A549 (cell line): ENCODE data around the gene VSIG8. TPM values are rescaled to one million over a fixed set of nuclear protein-coding genes. Genes with fewer than 3 reads are reported as not detected.

ENCODE experiments used
- ATAC-seq, 2 experiments: fragments of 200-7000 bp in 1 of 2; fragments of >200 bp in 1 of 2; cut with Nextera tagmentation in 1 of 2; cut with Tn5 transposase in 1 of 2; 3 replicates each; pipeline versions ENCODE4 v1.8.0 to v1.9.1; 2018 to 2020; ENCODE audit warnings: mild to moderate bottlenecking in 1 of 2, moderate library complexity in 1 of 2
- CTCF ChIA-PET: fragments of 300-600 bp; sonication (Branson Sonifier 250); formaldehyde crosslinking; extraction: SDS; loops from one replicate; lab custom pipeline; 2021; ENCODE audit warnings: antibody characterized with exemption, inconsistent platforms; lab: Yijun Ruan, JAX
- POLR2A ChIA-PET: fragments of 350-600 bp; formaldehyde crosslinking; extraction: SDS; loops from one replicate; lab custom pipeline; 2021; ENCODE audit warnings: antibody characterized with exemption, inconsistent platforms; lab: Yijun Ruan, JAX
- DNase-seq, 2 experiments: peaks; one replicate each; pipeline versions ENCODE4 v3.0.0 to v3.0.0-alpha.2; 2011 to 2016; ENCODE audit warnings: low read depth in 1 of 2, low spot score in 1 of 2
- FAIRE-seq: peaks from 2 replicates; lab custom pipeline; 2011; peaks lifted over from hg19 to GRCh38; lab: Jason Lieb, UNC
- H3K27ac ChIP-seq, 2 experiments: fragments of >200 bp; sonication (Bioruptor Twin); formaldehyde crosslinking; 3 replicates each; pipeline ENCODE4 v1.5.1; 2016 to 2017
- H3K4me1 ChIP-seq: fragments of >200 bp; sonication (Bioruptor Twin); formaldehyde crosslinking; 3 replicates; pipeline ENCODE4 v1.6.1; 2016
- H3K4me2 ChIP-seq: fragments of >200 bp; sonication (Bioruptor Twin); formaldehyde crosslinking; 3 replicates; pipeline ENCODE4 v1.6.1; 2016
- H3K4me3 ChIP-seq: fragments of >200 bp; sonication (Bioruptor Twin); formaldehyde crosslinking; 3 replicates; pipeline ENCODE4 v1.5.1; 2016
- H3K9me3 ChIP-seq: fragments of >200 bp; sonication (Bioruptor Twin); formaldehyde crosslinking; 3 replicates; pipeline ENCODE4 v1.6.1; 2016
- ATOH8 ChIP-seq: fragments of 250-450 bp; sonication (Bioruptor Pico); IDR thresholded peaks from 2 replicates; pipeline ENCODE4 v1.5.0; 2020; ENCODE audit warnings: low read depth, mild to moderate bottlenecking, moderate library complexity
- CBX2 ChIP-seq: fragments of 200-600 bp; sonication (generic); IDR thresholded peaks from 2 replicates; pipeline ENCODE4 v1.6.1; 2016; ENCODE audit warnings: low read depth, mild to moderate bottlenecking, borderline replicate concordance
- CEBPB ChIP-seq, 2 experiments: fragments of >200 bp in 1 of 2; sonication (Bioruptor Twin) in 1 of 2; formaldehyde crosslinking in 1 of 2; IDR thresholded peaks; 2 replicates each; pipeline ENCODE4 v1.6.1; 2012 to 2016
- CTCF ChIP-seq: fragments of >200 bp; sonication (Bioruptor Twin); formaldehyde crosslinking; IDR thresholded peaks from 3 replicates; pipeline ENCODE4 v1.5.1; 2016
- EHMT2 ChIP-seq: fragments of 200-600 bp; sonication (generic); IDR thresholded peaks from 2 replicates; pipeline ENCODE4 v1.6.1; 2016; ENCODE audit warnings: antibody characterized with exemption, low read depth, mild to moderate bottlenecking, moderate library complexity
- EP300 ChIP-seq, 2 experiments: fragments of >200 bp; sonication (Bioruptor Twin); formaldehyde crosslinking; IDR thresholded peaks; 2 replicates in 1 of 2; 3 replicates in 1 of 2; pipeline ENCODE4 v1.6.1; 2016 to 2017
- FOSB ChIP-seq: fragments of 250-450 bp; sonication (Bioruptor Pico); IDR thresholded peaks from 2 replicates; pipeline ENCODE4 v1.5.0; 2020; ENCODE audit warnings: mild to moderate bottlenecking, moderate library complexity
- FOSL2 ChIP-seq, 2 experiments: fragments of 450-650 bp in 1 of 2; fragments of >200 bp in 1 of 2; sonication (Bioruptor Twin) in 1 of 2; formaldehyde crosslinking; IDR thresholded peaks; 2 replicates each; pipeline versions ENCODE4 v1.5.0 to v1.6.1; 2016 to 2020; ENCODE audit warnings: mild to moderate bottlenecking in 1 of 2, moderate library complexity in 1 of 2
- HEYL ChIP-seq: fragments of 250-450 bp; sonication (Bioruptor Pico); IDR thresholded peaks from 2 replicates; pipeline ENCODE4 v1.8.0; 2021; ENCODE audit warnings: mild to moderate bottlenecking, moderate library complexity
- HOXB5 ChIP-seq: fragments of 250-450 bp; sonication (Bioruptor Pico); IDR thresholded peaks from 2 replicates; pipeline ENCODE4 v1.5.0; 2020; ENCODE audit warnings: mild to moderate bottlenecking, moderate library complexity
- JUNB ChIP-seq: fragments of >200 bp; sonication (Bioruptor Twin); formaldehyde crosslinking; IDR thresholded peaks from 2 replicates; pipeline ENCODE4 v1.6.1; 2016
- KDM1A ChIP-seq: fragments of 200-600 bp; sonication (generic); IDR thresholded peaks from 2 replicates; pipeline ENCODE4 v1.6.1; 2016; ENCODE audit warnings: low read depth, mild to moderate bottlenecking
- MAZ ChIP-seq: fragments of 150-350 bp; IDR thresholded peaks from 2 replicates; pipeline ENCODE4 v1.6.1; 2014; ENCODE audit warnings: antibody characterized with exemption, low read depth, low read length, borderline replicate concordance
- MYC ChIP-seq: IDR thresholded peaks from 2 replicates; pipeline ENCODE4 v1.6.1; 2012; ENCODE audit warnings: mild to moderate bottlenecking, inconsistent platforms, low read length, improper control_type of control experiment, borderline replicate concordance
- PBX3 ChIP-seq: IDR thresholded peaks from 2 replicates; pipeline ENCODE4 v1.6.1; 2012
- RARB ChIP-seq: fragments of 250-450 bp; sonication (Bioruptor Pico); IDR thresholded peaks from 2 replicates; pipeline ENCODE4 v1.8.0; 2021; ENCODE audit warnings: mild to moderate bottlenecking, moderate library complexity
- RCOR1 ChIP-seq: fragments of 150-350 bp; IDR thresholded peaks from 2 replicates; pipeline ENCODE4 v1.6.1; 2014; ENCODE audit warnings: antibody characterized with exemption, low read length, low read depth
- REST ChIP-seq: fragments of 200-600 bp; sonication (generic); IDR thresholded peaks from 2 replicates; pipeline ENCODE4 v1.6.1; 2016; ENCODE audit warnings: antibody characterized with exemption, mild to moderate bottlenecking, moderate library complexity
- SMC3 ChIP-seq: fragments of >200 bp; sonication (Bioruptor Twin); formaldehyde crosslinking; IDR thresholded peaks from 3 replicates; pipeline ENCODE4 v1.6.1; 2018; ENCODE audit warnings: inconsistent platforms
- TP53 ChIP-seq: fragments of 250-450 bp; sonication (Bioruptor Pico); IDR thresholded peaks from 2 replicates; pipeline ENCODE4 v1.5.0; 2021; ENCODE audit warnings: mild to moderate bottlenecking, moderate library complexity
- ZC3H11A ChIP-seq: fragments of 450-650 bp; IDR thresholded peaks from 2 replicates; pipeline ENCODE4 v1.6.1; 2014; ENCODE audit warnings: antibody characterized with exemption, mild to moderate bottlenecking
- ZFP36 ChIP-seq: fragments of 450-650 bp; IDR thresholded peaks from 2 replicates; pipeline ENCODE4 v1.6.1; 2014; ENCODE audit warnings: borderline replicate concordance; ENCODE audit not compliant: partially characterized antibody
- ZNF302 ChIP-seq: fragments of 250-450 bp; sonication (Bioruptor Pico); IDR thresholded peaks from 2 replicates; pipeline ENCODE4 v1.9.0; 2021; ENCODE audit warnings: inconsistent platforms, mild to moderate bottlenecking, moderate library complexity
- WGBS: methylation state at CpG from one replicate; pipeline ENCODE4 v1.1.6; 2017; ENCODE audit errors: missing lambda C conversion rate; 5-methylcytosine and 5-hydroxymethylcytosine counted together
- polyA plus RNA-seq, 4 experiments: library from polyadenylated mRNA; depleted of rRNA in 3 of 4; stranded (reverse); fragments of >200 nt; fragmentation: RNase III in 1 of 4; extraction: RNeasy Plus Mini Kit Qiagen cat#74134 plus additional on column Dnase treatment in 1 of 4; gene quantifications; 2 replicates in 3 of 4; 3 replicates in 1 of 4; pipeline ENCODE4 v1.2.3, GENCODE V29; 2011 to 2017

Gene VSIG8
- polyA plus RNA-seq, 2 of the 4 experiments (the other 2 are of a cell fraction) = 0.04 to 0.09 TPM

GRCh38 chr1:159902541-159902940, 40.1 kb upstream of the VSIG8 start:
- H3K4me3 ChIP-seq = no peak overlapping the region
- TF ChIP-seq ZFP36 (no peak), HOXB5 (CRISPR knock-in tag) (no peak), FOSB (CRISPR knock-in tag) (no peak), FOSL2 (IDR thresholded peaks at IDR 0.05) (no peak), FOSL2 (CRISPR knock-in tag; IDR thresholded peaks at IDR 0.05) (no peak), RCOR1 (no peak)
- WGBS = 99% methylated on average over 3 of the region's 3 CpGs
- no peak overlapping the region for H3K4me2 ChIP-seq
- ChIA-PET POLR2A (interaction anchor here (0.7 kb wide), 1 partner anchor 15 kb away, joined by 3 read pairs; no protein-coding TSS in a partner anchor), CTCF (interaction anchor here (1.3 to 4.0 kb wide), 4 partner anchors 9 to 105 kb away, joined by 3 to 34 read pairs (median 7); no protein-coding TSS in a partner anchor)
- no peaks in the 10 kb centered on the region for H3K9me3 ChIP-seq
- FAIRE-seq (no peak), DNase-seq (no peak), ATAC-seq (no peak)
- H3K4me1 ChIP-seq = no peaks in the 10 kb centered on the region
- no peak overlapping the region for H3K27ac ChIP-seq

GRCh38 chr1:159900755-159901360, 38.4 kb upstream of the VSIG8 start:
- POLR2A ChIA-PET = no interaction called here
- ATAC-seq (no peak), FAIRE-seq (no peak), DNase-seq (no peak)
- 90% methylated on average over 2 of the region's 2 CpGs for WGBS
- no peak overlapping the region for H3K27ac ChIP-seq
- H3K4me3 ChIP-seq = no peak overlapping the region
- no peak for TF ChIP-seq ZNF302 (CRISPR knock-in tag)
- TF ChIP-seq CTCF = no peak
- no peak for TF ChIP-seq EP300 (IDR thresholded peaks at IDR 0.05)
- TF ChIP-seq KDM1A = no peak
- no peak for TF ChIP-seq JUNB
- no peak for TF ChIP-seq PBX3
- no peak for TF ChIP-seq SMC3
- TF ChIP-seq MYC = no peak
- no peak for TF ChIP-seq RARB (CRISPR knock-in tag)
- no peak for TF ChIP-seq TP53 (CRISPR knock-in tag)
- TF ChIP-seq, all 56 proteins: peak for 0
- CTCF ChIA-PET = interaction anchor here (1.2 to 2.1 kb wide), 5 partner anchors 9 to 739 kb away, joined by 3 to 12 read pairs (median 7); no protein-coding TSS in a partner anchor
- H3K9me3 ChIP-seq = no peaks in the 10 kb centered on the region
- H3K4me2 ChIP-seq = no peak overlapping the region
- H3K4me1 ChIP-seq = no peaks in the 10 kb centered on the region

GRCh38 chr1:159900086-159900680, 37.7 kb upstream of the VSIG8 start, which contains the start of gene CFAP45:
CFAP45 (minus strand) TSS chr1:159900165; CDS start chr1:159900098, 67 bp downstream.
- DNase-seq (peak in 1 of 2 experiments; percentile 59), ATAC-seq (peak; percentile 60 to 80), FAIRE-seq (no peak)
- H3K27ac ChIP-seq = peak within 1 kb of the TSS in 1 of 2 experiments; percentile 13; a peak in 1 of 6 replicates
- CTCF ChIA-PET = interaction anchor here (1.2 to 2.1 kb wide), 5 partner anchors 8 to 739 kb away, joined by 3 to 12 read pairs (median 7); no protein-coding TSS in a partner anchor
- no peak within 1 kb of the TSS for H3K4me3 ChIP-seq
- no peaks in the 10 kb centered on the region for H3K4me1 ChIP-seq
- TF ChIP-seq EHMT2 (no peak), JUNB (no peak), CBX2 (no peak), REST (no peak), RCOR1 (no peak), ZC3H11A (no peak), CEBPB (IDR thresholded peaks at IDR 0.05) (no peak), MAZ (no peak), ZNF302 (CRISPR knock-in tag) (no peak), EP300 (IDR thresholded peaks at IDR 0.05) (no peak), HEYL (CRISPR knock-in tag) (no peak), FOSB (CRISPR knock-in tag) (no peak), ATOH8 (no peak)
- 52% methylated on average over 22 of the region's 30 CpGs for WGBS
- POLR2A ChIA-PET = no interaction called here
- no peaks in the 10 kb centered on the region for H3K9me3 ChIP-seq
- H3K4me2 ChIP-seq = peak within 1 kb of the TSS; percentile 50
